Astrocyte of the cerebellum (primary cell): ENCODE measurements around the gene SHANK2.

Source experiments
- DNase-seq: peaks from one replicate; pipeline ENCODE4 v3.0.0-alpha.2; 2011; ENCODE audit warnings: low read depth
- H3K4me3 ChIP-seq: 2 replicates; pipeline ENCODE4 v1.5.1; 2011; ENCODE audit warnings: mild to moderate bottlenecking, low read depth, low read length, moderate library complexity
- in situ Hi-C: cut with HindIII; loops from 2 replicates; pipeline ENCODE4 v1.10.0; 2017; ENCODE audit warnings: low sequenced_read_pairs
- TF ChIP-seq, protein P1 (sequence below): IDR thresholded peaks from 2 replicates; pipeline ENCODE4 v1.5.1; 2012; ENCODE audit warnings: low read length, low read depth, moderate library complexity, mild to moderate bottlenecking; ENCODE audit errors: missing control alignments

SHANK2 gene

DNA sequence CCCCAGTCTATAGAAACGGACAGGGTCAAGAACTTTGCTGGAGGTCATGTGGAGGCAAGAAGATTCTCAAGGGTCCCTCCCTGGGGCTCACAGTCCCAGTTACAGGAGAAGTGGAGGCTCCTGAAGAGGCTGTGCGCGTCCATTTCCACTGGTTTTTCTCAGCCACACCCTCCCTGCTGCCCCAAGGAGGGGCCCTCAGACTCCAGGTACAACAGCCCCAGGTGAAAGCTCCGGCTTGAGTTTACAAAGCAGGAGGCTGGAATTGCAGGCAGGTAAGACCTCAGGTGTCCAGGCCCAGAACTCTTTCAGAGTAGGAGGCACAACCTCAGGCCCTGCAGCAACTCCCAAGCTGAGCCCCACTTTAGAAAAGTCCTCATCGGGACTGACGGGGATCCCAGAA lies 3.1 kb downstream of the SHANK2 start:
- no peak overlapping the region for H3K4me3 ChIP-seq
- in situ Hi-C loops = no loop called here
- DNase-seq = no peak
- TF ChIP-seq, protein P1, sequence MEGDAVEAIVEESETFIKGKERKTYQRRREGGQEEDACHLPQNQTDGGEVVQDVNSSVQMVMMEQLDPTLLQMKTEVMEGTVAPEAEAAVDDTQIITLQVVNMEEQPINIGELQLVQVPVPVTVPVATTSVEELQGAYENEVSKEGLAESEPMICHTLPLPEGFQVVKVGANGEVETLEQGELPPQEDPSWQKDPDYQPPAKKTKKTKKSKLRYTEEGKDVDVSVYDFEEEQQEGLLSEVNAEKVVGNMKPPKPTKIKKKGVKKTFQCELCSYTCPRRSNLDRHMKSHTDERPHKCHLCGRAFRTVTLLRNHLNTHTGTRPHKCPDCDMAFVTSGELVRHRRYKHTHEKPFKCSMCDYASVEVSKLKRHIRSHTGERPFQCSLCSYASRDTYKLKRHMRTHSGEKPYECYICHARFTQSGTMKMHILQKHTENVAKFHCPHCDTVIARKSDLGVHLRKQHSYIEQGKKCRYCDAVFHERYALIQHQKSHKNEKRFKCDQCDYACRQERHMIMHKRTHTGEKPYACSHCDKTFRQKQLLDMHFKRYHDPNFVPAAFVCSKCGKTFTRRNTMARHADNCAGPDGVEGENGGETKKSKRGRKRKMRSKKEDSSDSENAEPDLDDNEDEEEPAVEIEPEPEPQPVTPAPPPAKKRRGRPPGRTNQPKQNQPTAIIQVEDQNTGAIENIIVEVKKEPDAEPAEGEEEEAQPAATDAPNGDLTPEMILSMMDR = no peak

- TF ChIP-seq, protein P1 = no peak
- DNase-seq = no peak
- no peak overlapping the region for H3K4me3 ChIP-seq
- in situ Hi-C loops = no loop called here
Observed at GRCh38 chr11:71248656-71249055, 3.7 kb downstream of the SHANK2 start.

DNA sequence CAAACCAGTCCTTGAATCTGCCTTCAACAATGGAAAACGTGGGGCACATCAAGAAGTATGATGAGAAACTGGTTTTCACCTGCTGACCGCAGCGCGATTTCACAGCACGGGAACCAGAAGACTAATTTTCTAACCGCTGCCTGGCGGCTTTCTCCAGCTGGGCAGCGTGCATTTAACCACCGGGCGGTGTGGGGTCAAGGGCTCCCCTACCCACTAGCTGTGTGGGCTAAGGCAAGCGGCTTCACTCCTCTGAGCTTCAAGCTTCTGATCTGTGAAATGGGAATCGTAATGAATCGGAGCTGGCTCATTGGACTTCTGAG lies 4.2 kb downstream of the SHANK2 start:
- no peak overlapping the region for H3K4me3 ChIP-seq
- in situ Hi-C loops = no loop called here
- no peak for DNase-seq
- TF ChIP-seq, protein P1 = no peak

DNA sequence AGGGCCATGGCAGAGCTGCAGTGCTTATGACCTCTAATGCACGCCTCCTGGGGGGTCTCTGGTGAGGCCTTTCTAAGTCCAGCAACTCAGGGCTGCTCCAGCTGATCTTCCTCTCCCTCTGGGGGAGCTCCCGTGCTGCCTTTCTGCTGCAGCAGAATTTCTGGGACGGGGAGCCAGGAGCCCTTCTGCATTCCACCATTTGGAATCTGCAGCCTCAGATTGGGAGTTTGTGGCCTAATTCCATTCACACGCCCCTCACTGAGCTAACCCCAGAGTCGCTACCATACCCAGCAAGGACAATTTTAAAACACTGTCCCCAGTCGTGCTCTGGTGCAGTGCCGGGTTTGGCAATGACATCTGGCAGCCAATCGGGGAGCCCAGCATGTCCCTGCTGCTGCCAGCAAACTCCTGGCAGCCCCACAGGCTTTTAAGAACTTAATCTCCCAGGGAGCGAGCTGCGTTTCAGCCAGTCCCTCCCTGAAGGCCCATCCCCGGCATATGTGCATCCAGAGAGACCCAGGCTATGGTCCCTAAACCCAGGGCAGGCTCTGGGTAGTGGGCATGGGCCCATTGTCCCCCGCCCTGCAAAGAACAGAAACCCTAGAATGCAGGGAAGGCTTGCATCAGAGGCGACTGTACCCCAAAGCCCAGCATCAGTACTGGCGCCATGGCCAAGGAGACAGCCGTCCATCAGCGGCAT lies 4.7 kb downstream of the SHANK2 start:
- TF ChIP-seq, protein P1 = peak; percentile 14
- H3K4me3 ChIP-seq = no peak overlapping the region
- no peak for DNase-seq
- in situ Hi-C loops = no loop called here

- no peak overlapping the region for H3K4me3 ChIP-seq
- DNase-seq = no peak
- TF ChIP-seq, protein P1 = no peak
- in situ Hi-C loops = no loop called here
Observed at GRCh38 chr11:71246559-71246958, 5.8 kb downstream of the SHANK2 start.

DNA sequence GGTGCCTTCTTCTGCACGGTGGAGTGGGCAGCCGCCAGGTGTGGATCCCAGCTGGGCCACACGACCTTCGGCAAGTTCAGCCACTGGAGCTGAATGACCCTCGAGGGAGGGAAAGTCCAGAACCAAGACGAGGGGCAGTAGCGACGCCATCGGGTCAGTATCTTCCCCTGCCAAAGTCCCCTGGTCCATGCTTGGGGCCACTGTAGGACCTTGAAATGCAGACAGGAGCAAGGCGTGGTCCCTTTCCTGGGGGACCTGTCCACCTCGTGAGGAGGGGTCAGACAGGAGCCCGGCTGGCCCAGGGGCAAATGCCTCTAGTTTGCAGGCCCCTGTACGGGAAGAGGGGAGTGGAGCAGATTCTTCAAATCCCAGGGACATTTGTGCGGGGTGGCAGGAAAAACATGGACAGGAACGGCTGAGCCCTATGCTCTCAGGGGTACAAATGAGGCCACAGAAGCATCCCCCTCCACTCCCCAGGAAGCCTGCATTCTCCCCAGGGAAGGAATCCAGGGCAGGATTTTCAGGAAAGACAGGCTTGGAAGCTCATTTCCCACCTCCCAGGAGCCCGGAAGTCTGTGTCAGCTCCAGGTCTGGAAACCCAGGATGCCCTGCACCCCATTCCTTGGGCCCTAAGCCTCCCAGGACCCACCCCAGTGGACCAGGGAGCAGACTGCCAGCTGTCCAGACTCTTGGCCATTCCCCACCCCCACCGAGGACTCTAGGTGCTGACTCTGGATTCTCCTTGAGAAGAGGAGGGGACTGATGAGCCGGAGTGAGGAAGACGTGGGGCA lies 6.6 kb downstream of the SHANK2 start:
- no peak for DNase-seq
- TF ChIP-seq, protein P1 = no peak
- in situ Hi-C loops = no loop called here
- H3K4me3 ChIP-seq = no peak overlapping the region
